ENCODE measurements around the gene HRG. TPM values are rescaled to one million over a fixed set of nuclear protein-coding genes. Genes with fewer than 3 reads are reported as not detected.

The HRG gene
- total and polyA plus RNA-seq, 2 of the 8 experiments (the other 6 are each of a cell fraction or from before 2014, with no cell fraction given) = 0.03 to 0.15 TPM

GRCh38 chr3:186620213-186621092 is 45.4 kb upstream of the HRG start (continued):
- TF ChIP-seq CTCF (IDR thresholded peaks at IDR 0.05; ENCODE audit: control extremely low read depth in 1 of 3, insufficient read depth in 1 of 3, low read depth in 1 of 3, low read length in 3 of 3) = no peak
- no peak for TF ChIP-seq RXRA (IDR thresholded peaks at IDR 0.05; ENCODE audit: insufficient read depth, low read depth, low read length)
- TF ChIP-seq ZNF274 (IDR thresholded peaks at IDR 0.05; ENCODE audit: borderline replicate concordance, extremely low read depth, low read length) = no peak
